Lung (tissue), 12 donors: ENCODE measurements around the gene RASA3. TPM values are rescaled to one million over a fixed set of nuclear protein-coding genes. Genes with fewer than 3 reads are reported as not detected.

Experiments
- ATAC-seq: fragments of 200-7000 bp; cut with Tn5 transposase; one replicate; pipeline ENCODE4 v1.9.1; 2020; ENCODE audit warnings: moderate number of reproducible peaks; ENCODE audit not compliant: insufficient read depth, low FRiP score
- DNase-seq, 3 donors: peaks; one replicate each; pipeline ENCODE4 v3.0.0-alpha.2; 2013 to 2017
- H3K27ac ChIP-seq, 2 donors: one replicate each; pipeline ENCODE4 v1.5.1; 2013; ENCODE audit warnings: mild to moderate bottlenecking in 2 of 2, moderate library complexity in 2 of 2, control low read depth in 1 of 2, inconsistent platforms in 1 of 2, low read depth in 1 of 2, low read length in 1 of 2
- H3K27me3 ChIP-seq, 3 donors: one replicate each; pipeline ENCODE4 v1.5.1; 2013; ENCODE audit warnings: low read length in 2 of 3; ENCODE audit not compliant: control insufficient read depth in 3 of 3, insufficient read depth in 3 of 3
- H3K36me3 ChIP-seq, 4 donors: one replicate each; pipeline ENCODE4 v1.5.1; 2013; ENCODE audit warnings: low read length in 4 of 4, mild to moderate bottlenecking in 1 of 4, moderate library complexity in 1 of 4; ENCODE audit not compliant: control insufficient read depth in 4 of 4, insufficient read depth in 4 of 4
- H3K4me1 ChIP-seq, 5 donors: one replicate each; pipeline ENCODE4 v1.5.1; 2013; ENCODE audit warnings: low read length in 5 of 5, mild to moderate bottlenecking in 2 of 5, moderate library complexity in 1 of 5; ENCODE audit not compliant: control insufficient read depth in 5 of 5, insufficient read depth in 5 of 5
- H3K4me3 ChIP-seq: one replicate; pipeline ENCODE4 v1.5.1; 2013; ENCODE audit warnings: mild to moderate bottlenecking, control low read depth, moderate library complexity
- H3K9ac ChIP-seq, 2 donors: one replicate each; pipeline ENCODE4 v1.5.1; 2013; ENCODE audit warnings: low read length in 2 of 2, control low read depth in 1 of 2; ENCODE audit not compliant: insufficient read depth in 1 of 2
- H3K9me3 ChIP-seq, 4 donors: one replicate each; pipeline ENCODE4 v1.5.1; 2013; ENCODE audit warnings: low read length in 3 of 4, mild to moderate bottlenecking in 1 of 4, moderate library complexity in 1 of 4; ENCODE audit not compliant: control insufficient read depth in 4 of 4, insufficient read depth in 3 of 4
- CTCF ChIP-seq: IDR thresholded peaks from 2 replicates; pipeline ENCODE4 v1.5.1; 2012; ENCODE audit warnings: mild to moderate bottlenecking; ENCODE audit errors: control extremely low read depth, extremely low read depth
- WGBS, 2 donors: extraction: QIAGEN DNeasy Blood & Tissue Kit; methylation state at CpG; one replicate each; pipeline ENCODE4 v1.1.7; 2013; 5-methylcytosine and 5-hydroxymethylcytosine counted together
- polyA plus RNA-seq, 2 donors: library from polyadenylated mRNA; stranded (reverse); fragments of 200-250 nt; gene quantifications; one replicate each; pipeline ENCODE4 v1.2.1, GENCODE V29; 2013
- total RNA-seq, 2 donors: library from RNA; depleted of rRNA in 1 of 2; stranded (reverse); fragments of >200 nt in 1 of 2; gene quantifications; one replicate each; pipeline ENCODE4 v1.2.1, GENCODE V29; 2014 to 2021
- donor health status: control.
- donor health status: control.
- donor health status: Bipolar disorder and iron deficiency.
- donor health status: healthy.
- donor health status: DM: yes; HTN: yes; CAD: no.

Gene RASA3
- total and polyA plus RNA-seq, 4 donors: 7.4 to 22.8 (median 16.2) TPM

GRCh38 chr13:114145722-114146121 lies 13.3 kb upstream of the RASA3 start:
- Histone ChIP-seq H3K36me3 (no peaks in the 10 kb centered on the region), H3K4me1 (peaks cover 0 to 10% (median 3%) of the 10 kb centered on the region in 5 donors), H3K4me3 (no peak overlapping the region), H3K9ac (no peak overlapping the region), H3K27me3 (no peaks in the 10 kb centered on the region), H3K27ac (no peak overlapping the region), H3K9me3 (no peaks in the 10 kb centered on the region)
- DNase-seq (no peak), ATAC-seq (no peak)
- TF ChIP-seq CTCF: no peak
- WGBS, 2 donors: 97 to 98% methylated on average over 14 of the region's 14 CpGs

- no peak for TF ChIP-seq CTCF
- DNase-seq (no peak), ATAC-seq (no peak)
- H3K9me3 ChIP-seq: no peaks in the 10 kb centered on the region
- H3K36me3 ChIP-seq: no peaks in the 10 kb centered on the region
- H3K4me3 ChIP-seq: no peak overlapping the region
- H3K27ac ChIP-seq: no peak overlapping the region
- no peak overlapping the region for H3K9ac ChIP-seq
- H3K4me1 ChIP-seq: peaks cover 0 to 10% (median 3%) of the 10 kb centered on the region in 5 donors
- WGBS, 2 donors: 59 to 68% methylated on average over 3 of the region's 3 CpGs
- H3K27me3 ChIP-seq: no peaks in the 10 kb centered on the region
These were observed 12.8 kb upstream of the RASA3 start for GRCh38 chr13:114145256-114145655.

GRCh38 chr13:114144606-114145244 lies 12.3 kb upstream of the RASA3 start:
- no peak for TF ChIP-seq CTCF
- no peaks in the 10 kb centered on the region for H3K27me3 ChIP-seq
- H3K4me1 ChIP-seq: peaks cover 0 to 10% (median 3%) of the 10 kb centered on the region in 5 donors
- H3K9ac ChIP-seq: no peak overlapping the region
- ATAC-seq (no peak), DNase-seq (no peak)
- 93 to 94% methylated on average over 17 of the region's 17 CpGs for WGBS, 2 donors
- no peaks in the 10 kb centered on the region for H3K9me3 ChIP-seq
- H3K4me3 ChIP-seq: no peak overlapping the region
- H3K27ac ChIP-seq: no peak overlapping the region
- H3K36me3 ChIP-seq: no peaks in the 10 kb centered on the region
